ENCODE measurements around the gene GRAMD2A.

GRAMD2A gene

DNA sequence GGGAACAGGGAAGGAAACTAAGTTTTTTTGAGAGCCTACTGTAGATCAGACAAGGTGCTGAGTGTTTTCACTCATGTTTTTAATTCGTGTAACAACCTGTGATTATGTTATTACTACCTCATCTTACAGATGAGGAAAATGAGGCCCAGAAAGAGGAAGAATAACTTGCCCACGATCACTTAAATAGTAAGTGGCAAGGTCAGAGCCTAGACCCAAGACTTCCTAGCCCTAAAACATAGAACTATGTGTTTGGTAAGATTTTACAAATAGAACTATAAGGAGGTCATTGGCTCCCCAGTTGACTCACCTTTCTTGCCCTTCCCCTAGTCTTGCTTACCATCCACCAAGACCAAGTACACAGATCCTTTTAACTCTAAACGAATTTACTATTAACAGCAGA is 65.7 kb downstream of the GRAMD2A start:
- no peak for FAIRE-seq

DNA sequence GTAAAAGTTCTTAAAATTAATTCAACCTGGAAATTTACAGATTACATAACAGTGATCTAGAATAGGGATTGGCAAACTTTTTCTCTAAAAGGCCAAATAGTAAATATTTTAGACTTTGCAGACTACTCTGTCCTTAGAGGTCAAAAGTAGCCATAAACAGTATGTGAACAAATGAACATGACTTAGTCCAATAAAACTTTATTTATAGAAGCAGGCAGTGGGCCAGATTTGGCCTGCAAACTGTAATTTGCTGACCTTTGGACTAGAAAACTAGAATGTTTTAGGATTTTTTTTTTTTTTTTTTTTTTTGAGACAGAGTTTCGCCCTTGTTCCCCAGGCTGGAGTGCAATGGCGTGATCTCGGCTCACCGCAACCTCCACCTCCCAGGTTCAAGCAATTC is 67.3 kb downstream of the GRAMD2A start:
- peak; percentile 26 for FAIRE-seq

GRCh38 chr15:72128359-72128758 is 69.2 kb downstream of the GRAMD2A start:
- no peak for FAIRE-seq

GRCh38 chr15:72127724-72128322 is 69.8 kb downstream of the GRAMD2A start:
- FAIRE-seq, result no peak

DNA sequence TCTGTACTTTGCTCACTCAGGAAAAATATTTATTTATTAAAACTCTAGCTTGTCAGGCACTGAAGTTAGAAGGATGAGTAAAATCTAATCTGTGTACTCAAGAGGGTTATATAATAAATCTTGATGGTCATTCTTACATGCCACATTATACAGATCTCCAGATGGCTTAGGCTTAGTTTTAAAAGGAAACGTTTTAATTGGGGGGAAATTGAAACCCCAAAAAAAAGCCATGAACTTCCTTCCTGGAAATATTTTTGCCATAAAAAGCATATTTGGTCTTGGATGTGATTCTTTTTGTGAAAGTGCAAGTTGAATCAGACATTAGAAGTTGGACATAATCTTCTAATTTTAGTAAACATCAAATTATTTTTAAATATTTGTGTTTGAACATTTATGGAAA is 73.4 kb downstream of the GRAMD2A start:
- no peak for FAIRE-seq

DNA sequence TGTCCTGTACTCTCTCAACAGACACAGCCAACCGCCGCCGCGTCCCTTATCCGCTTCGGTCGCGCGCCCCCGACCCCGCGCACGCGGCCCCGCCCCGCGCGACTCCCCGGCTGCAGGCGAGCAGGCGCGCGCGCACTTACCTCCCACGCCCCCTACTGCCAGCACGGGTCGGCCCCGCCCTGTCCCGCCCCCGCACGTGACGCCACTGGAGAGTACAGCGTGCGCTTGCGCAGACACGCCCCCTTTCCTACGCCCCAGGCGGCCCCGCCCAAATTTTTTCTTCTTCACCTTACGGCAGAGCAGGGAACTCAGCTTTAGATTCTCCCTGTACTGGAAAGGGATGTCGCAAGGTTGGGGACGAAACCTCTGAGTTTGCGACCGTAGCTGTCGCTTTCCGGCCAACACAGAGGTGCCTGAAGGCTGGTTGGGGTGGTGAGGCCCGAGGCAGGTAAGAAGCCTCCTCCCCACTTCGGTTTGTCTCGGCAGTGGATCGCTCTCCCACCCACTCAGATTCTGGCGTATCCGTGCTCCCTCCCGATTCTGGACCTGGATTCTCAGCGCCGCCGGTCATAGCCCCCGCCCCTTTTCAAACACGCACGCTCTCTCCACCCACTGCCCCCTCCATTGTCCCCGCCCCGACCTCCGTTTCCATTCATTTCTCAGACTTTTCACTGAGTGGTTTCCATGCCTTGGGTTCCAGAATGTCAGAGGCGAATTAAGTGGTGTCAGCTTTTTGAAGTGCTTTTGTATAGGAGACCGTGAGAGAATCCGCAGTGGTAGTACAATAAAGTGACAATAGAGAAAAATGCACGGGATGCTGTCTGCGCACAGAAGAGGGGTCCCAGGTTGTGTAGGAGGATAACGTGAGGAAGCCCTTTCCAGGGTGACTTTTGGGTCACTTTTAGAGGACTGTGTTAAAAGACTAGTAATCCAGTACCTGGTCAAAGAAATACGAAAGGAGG is 79.3 kb downstream of the GRAMD2A start, which contains the start of the genes MYO9A and SENP8:
MYO9A (minus strand) TSS at position 134 of the 962 bp plus-strand sequence. CDS start 71,587 bp downstream, outside the sequence.
SENP8 (plus strand) TSS at position 387 of the 962 bp plus-strand sequence. CDS start 21,221 bp downstream, outside the sequence.
- FAIRE-seq, result peak; percentile 21

GRCh38 chr15:72117486-72118016 is 80.0 kb downstream of the GRAMD2A start:
- no peak for FAIRE-seq

GRCh38 chr15:72116731-72117485 is 80.7 kb downstream of the GRAMD2A start:
- no peak for FAIRE-seq

- no peak for FAIRE-seq
Measured at GRCh38 chr15:72113347-72114031, 84.1 kb downstream of the GRAMD2A start.

DNA sequence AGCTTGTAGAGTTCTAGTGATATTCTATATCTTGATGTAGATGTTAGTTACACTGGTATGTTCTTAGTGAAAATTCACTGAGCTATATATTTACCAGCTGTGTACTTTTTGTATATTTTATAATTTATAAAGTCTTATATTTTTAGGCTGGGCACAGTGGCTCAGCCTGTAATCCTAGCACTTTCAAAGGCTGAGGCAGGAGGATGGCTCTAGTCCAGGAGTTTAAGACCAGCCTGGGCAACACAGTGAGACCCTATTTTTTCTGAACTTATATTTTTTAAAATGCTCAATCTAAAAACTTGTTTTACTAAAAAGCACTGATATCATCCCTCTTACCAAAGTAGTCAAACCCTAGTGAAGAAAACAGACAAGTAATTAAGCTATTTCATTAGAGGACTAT is 84.8 kb downstream of the GRAMD2A start:
- no peak for FAIRE-seq

DNA sequence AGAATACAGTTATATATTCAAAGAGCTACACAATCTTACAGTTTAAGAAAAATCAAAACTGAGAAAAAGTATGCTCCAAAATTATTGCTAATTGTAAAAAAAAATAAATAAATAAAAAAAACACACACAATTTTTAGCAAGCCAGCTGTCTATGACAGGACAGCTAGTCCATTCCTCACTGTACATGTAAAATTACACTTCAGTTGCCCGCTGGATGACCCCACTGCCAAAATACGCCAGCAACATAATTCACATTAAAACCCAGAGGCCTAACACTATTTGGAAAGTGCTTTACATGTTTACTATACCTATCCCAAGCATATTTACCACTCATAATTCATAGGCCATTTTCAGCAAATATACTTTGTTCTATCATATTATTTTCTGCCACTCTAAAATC is 85.5 kb downstream of the GRAMD2A start:
- FAIRE-seq, result no peak

GRCh38 chr15:72110355-72110754 is 87.2 kb downstream of the GRAMD2A start:
- no peak for FAIRE-seq

Data from endometrium (tissue), 2 donors.